Peyer's patch (tissue), 4 donors: ENCODE results near the gene ZFP28.

ENCODE experiments used
- POLR2A ChIP-seq, 2 donors: fragments of 450-650 bp; IDR thresholded peaks; one replicate each; pipeline ENCODE4 v1.5.1; 2017; ENCODE audit warnings: antibody characterized with exemption in 2 of 2, mild to moderate bottlenecking in 2 of 2, moderate library complexity in 2 of 2
- TF ChIP-seq, protein P1 (sequence below), 6 experiments: fragments of 450-650 bp in 4 of 6; fragments of 200-600 bp in 2 of 6; sonication (generic) in 1 of 6; IDR thresholded peaks; one replicate each; pipeline ENCODE4 v1.5.1; 2017 to 2019; ENCODE audit warnings: antibody characterized with exemption in 6 of 6, mild to moderate bottlenecking in 3 of 6, moderate library complexity in 1 of 6

DNA sequence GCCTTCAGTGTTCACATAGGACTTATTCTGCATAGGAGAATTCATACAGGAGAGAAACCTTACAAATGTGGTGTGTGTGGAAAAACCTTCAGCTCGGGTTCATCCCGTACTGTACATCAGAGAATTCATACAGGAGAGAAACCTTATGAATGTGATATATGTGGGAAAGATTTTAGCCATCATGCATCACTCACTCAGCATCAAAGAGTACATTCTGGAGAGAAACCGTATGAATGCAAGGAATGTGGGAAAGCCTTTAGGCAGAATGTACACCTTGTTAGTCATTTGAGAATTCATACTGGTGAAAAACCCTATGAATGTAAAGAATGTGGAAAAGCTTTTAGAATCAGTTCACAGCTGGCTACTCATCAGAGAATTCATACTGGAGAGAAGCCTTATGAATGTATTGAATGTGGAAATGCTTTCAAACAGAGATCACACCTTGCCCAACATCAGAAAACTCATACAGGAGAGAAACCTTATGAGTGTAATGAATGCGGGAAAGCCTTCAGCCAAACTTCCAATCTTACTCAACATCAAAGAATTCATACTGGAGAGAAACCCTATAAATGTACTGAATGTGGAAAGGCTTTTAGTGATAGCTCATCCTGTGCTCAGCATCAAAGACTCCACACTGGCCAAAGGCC is 13.4 kb upstream of the ZFP28 start:
- TF ChIP-seq, protein P1, sequence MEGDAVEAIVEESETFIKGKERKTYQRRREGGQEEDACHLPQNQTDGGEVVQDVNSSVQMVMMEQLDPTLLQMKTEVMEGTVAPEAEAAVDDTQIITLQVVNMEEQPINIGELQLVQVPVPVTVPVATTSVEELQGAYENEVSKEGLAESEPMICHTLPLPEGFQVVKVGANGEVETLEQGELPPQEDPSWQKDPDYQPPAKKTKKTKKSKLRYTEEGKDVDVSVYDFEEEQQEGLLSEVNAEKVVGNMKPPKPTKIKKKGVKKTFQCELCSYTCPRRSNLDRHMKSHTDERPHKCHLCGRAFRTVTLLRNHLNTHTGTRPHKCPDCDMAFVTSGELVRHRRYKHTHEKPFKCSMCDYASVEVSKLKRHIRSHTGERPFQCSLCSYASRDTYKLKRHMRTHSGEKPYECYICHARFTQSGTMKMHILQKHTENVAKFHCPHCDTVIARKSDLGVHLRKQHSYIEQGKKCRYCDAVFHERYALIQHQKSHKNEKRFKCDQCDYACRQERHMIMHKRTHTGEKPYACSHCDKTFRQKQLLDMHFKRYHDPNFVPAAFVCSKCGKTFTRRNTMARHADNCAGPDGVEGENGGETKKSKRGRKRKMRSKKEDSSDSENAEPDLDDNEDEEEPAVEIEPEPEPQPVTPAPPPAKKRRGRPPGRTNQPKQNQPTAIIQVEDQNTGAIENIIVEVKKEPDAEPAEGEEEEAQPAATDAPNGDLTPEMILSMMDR (IDR thresholded peaks at IDR 0.05): no peak
- no peak for TF ChIP-seq POLR2A (IDR thresholded peaks at IDR 0.05)
